GM13976 (cell line): ENCODE results near the gene MLLT3.

Experiments used
- DNase-seq: peaks from one replicate; pipeline ENCODE4 v3.0.0; 2012; ENCODE audit warnings: low spot score
- in situ Hi-C: fragments of 300-500 bp; cut with MboI; formaldehyde crosslinking; loops from one replicate; pipeline ENCODE4 v1.12.0; 2022; ENCODE audit warnings: low sequenced_read_pairs, mixed read lengths, inconsistent platforms; ENCODE audit not compliant: unreplicated experiment
- TF ChIP-seq, protein P1 (sequence below): IDR thresholded peaks from 2 replicates; pipeline ENCODE4 v1.5.1; 2012; ENCODE audit warnings: borderline replicate concordance, mild to moderate bottlenecking; ENCODE audit not compliant: insufficient read depth; ENCODE audit errors: extremely low read depth, missing control alignments, control extremely low read depth

MLLT3 gene

DNA sequence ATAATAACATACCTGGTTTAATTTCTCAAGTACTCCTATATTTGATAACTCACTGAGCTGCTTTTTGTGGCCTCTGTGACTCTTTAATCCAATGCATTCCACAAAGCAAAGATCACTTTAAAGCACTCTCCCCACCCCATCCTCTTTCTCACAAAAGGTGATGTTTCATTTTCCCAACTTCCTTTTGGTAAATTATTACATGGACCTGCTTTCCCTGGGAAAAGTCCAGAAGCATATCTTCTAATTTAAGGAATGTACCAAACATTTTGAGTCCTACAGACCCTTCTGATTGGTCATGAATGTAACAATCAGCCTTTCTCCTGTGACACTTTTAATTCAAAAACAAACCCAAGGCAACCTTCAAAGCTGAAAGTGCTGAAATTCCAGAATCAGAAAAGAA is 71.1 kb downstream of the MLLT3 start:
- TF ChIP-seq, protein P1, sequence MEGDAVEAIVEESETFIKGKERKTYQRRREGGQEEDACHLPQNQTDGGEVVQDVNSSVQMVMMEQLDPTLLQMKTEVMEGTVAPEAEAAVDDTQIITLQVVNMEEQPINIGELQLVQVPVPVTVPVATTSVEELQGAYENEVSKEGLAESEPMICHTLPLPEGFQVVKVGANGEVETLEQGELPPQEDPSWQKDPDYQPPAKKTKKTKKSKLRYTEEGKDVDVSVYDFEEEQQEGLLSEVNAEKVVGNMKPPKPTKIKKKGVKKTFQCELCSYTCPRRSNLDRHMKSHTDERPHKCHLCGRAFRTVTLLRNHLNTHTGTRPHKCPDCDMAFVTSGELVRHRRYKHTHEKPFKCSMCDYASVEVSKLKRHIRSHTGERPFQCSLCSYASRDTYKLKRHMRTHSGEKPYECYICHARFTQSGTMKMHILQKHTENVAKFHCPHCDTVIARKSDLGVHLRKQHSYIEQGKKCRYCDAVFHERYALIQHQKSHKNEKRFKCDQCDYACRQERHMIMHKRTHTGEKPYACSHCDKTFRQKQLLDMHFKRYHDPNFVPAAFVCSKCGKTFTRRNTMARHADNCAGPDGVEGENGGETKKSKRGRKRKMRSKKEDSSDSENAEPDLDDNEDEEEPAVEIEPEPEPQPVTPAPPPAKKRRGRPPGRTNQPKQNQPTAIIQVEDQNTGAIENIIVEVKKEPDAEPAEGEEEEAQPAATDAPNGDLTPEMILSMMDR = no peak
- DNase-seq = no peak
- in situ Hi-C loops = no loop called here

DNA sequence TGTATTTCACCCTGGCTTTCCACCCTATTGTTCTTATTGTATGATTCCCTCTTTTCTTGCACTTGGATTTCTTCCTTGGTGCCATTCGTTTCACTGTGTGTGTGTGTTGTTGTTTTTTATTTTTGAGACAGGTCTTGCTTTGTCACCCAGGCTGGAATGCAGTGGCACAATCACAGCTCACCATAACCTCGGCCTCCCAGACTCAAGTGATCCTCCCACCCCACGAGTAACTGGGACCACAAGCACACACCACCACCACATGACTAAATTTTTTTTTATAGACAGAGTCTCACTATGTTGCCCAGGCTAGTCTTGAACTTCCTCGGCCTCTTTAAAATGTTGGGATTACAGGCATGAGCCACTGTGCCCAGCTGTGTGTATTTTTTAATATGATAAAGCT is 72.0 kb downstream of the MLLT3 start:
- no peak for DNase-seq
- in situ Hi-C loops = no loop called here
- TF ChIP-seq, protein P1 = no peak

DNA sequence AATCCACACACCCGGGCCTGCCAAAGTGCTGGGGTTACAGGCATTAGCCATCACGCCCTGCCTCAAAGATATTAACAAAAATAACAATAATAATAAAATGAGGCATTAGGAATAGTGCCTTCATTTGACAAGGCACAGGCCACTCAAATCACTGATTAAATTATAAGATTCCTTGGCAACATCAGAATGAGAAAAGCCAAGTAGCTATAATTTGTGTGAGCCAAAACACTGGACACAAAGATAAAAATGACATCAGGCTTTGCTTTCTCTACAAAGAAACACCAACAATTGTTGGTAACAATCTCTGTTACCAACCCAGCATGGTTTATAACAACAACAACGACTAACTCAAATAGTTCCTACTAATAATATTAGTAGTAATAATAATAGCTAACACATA is 73.2 kb downstream of the MLLT3 start:
- no peak for DNase-seq
- in situ Hi-C loops = no loop called here

DNA sequence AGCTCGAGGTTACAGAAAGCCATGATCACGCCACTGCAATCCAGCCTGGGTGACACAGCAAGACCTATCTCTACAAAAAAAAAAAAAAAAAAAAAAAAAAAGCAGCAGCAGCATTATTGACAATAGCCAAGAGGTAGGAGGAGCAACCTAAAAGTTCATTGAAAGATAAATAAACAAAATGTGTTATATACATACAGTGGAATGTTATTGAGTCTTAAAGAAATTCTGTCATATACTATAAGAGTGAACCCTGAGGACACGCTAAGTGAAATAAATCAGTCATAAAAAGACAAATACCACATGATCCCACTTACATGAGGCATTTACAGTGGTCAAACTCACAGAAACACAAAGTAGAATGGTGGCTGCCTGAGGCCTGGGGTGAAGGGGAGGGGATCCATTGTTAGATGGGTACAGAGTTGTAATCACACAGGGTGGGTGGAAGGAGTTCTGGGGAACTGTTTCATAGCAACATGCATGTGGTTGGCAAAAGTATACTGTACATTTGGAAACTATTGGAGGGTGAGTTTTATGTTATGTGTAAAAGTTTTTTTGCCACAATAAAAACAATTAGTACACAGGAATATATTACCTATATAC is 77.2 kb downstream of the MLLT3 start:
- in situ Hi-C loops = no loop called here
- TF ChIP-seq, protein P1 = no peak
- no peak for DNase-seq

More for the DNA sequence above, 73.2 kb downstream of the MLLT3 start:
- TF ChIP-seq, protein P1 = no peak

DNA sequence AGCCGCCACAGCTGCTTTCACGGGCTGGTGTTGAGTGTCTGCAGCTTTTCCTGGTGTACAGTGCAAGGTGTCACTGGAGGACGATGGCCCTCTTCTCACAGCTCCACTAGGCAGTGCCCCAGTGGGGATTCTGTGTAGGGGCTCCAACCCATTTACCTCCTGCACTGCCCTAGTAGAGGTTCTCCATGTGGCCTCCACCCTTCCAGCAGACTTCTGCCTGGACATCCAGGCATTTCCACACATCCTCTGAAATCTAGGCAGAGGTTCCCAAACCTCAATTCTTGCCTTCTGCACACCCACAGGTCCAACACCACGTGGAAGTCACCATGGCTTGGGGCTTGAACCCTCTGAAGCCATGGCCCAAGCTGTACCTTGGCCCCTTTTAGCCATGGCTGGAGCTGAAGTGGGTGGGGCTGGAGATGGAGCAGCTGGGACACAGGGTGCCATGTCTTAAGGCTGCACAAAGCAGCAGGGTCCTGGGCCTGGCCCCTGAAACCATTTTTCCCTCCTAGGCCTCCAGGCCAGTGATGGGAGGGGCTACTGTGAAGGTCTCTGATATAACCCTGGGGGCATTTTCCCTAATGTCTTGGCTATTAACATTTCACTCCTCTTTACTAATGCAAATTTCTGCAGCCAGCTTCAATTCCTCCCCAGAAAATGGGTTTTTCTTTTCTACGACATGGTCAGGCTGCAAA is 82.0 kb downstream of the MLLT3 start:
- in situ Hi-C loops = no loop called here
- DNase-seq = no peak
- TF ChIP-seq, protein P1 = no peak

DNA sequence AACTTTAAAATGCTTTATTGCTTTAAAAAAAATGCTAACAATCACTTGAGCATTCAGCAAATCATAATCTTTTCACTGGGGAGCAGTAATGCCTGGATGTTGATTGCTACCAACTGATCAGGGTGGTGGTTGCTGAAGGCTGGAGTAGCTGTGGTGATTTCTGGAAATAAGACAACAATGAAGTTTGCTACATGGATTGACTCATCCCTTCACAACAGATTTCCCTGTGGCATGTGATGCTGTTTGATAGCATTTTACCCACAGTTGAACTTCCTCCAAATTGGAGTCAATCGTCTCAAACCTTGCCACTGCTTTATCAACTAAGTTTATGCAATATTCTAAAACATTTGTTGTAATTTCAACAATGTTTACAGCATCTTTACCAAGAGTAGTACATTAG is 83.3 kb downstream of the MLLT3 start:
- in situ Hi-C loops = no loop called here
- no peak for DNase-seq
- TF ChIP-seq, protein P1 = no peak
